DMS114 treated with DMSO at 0.1 percent for 48 hours (cell line): Measurements from ENCODE around the gene COL2A1.

ENCODE experiments used
- DNase-seq: peaks from one replicate; lab custom pipeline; 2025; ENCODE audit not compliant: unreplicated experiment; lab: John Stamatoyannopoulos, UW

COL2A1 gene

DNA sequence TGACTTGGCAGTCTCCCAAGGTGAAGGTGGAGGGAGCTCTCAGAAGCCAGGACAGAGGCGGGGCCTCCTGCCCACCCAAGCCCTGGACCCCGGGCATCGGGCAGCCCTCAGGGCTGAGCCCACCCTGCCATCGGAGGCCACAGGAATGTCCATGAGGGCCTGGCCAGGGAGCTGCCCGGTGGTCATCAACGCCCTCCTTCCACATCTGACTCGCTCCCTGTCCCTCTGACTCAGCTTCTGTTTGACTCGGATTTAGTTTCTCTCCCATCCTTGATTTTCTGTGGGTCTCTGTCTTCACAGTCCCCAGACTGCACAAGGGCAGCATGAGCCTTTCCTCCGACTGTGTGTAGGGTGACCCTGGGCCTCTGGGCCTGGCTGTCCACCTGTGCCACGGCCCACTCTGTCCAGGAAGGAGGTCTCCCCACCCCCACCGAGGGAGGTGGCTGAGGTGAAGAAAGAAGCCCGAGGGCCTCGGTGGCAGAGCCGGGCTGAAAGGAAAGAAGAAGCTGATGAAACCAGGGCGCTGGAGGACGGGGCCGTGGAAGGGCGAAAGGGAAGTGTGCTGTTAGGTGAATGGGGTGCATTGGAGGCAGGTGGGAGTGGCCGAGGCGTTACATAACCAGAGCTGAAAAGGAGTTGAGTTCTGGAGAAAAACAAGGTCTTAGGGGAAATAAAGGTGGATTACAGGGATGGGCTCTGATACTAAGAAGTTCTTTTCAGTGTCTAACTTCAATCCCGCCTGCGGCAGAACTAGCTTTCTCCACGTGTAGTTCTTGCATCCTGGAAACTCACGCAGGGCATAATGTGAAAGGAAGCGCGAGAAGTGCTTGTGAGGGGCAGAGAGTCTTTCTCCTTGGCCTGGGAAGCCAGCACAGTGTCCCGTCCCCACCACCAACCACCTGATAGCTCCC is 57.6 kb downstream of the COL2A1 start:
- no peak for DNase-seq

- DNase-seq = no peak
Observed at GRCh38 chr12:47945341-47945728, 58.9 kb downstream of the COL2A1 start.

GRCh38 chr12:47944685-47945340 is 59.5 kb downstream of the COL2A1 start:
- no peak for DNase-seq

GRCh38 chr12:47943623-47944340 is 60.5 kb downstream of the COL2A1 start:
- DNase-seq = no peak

DNA sequence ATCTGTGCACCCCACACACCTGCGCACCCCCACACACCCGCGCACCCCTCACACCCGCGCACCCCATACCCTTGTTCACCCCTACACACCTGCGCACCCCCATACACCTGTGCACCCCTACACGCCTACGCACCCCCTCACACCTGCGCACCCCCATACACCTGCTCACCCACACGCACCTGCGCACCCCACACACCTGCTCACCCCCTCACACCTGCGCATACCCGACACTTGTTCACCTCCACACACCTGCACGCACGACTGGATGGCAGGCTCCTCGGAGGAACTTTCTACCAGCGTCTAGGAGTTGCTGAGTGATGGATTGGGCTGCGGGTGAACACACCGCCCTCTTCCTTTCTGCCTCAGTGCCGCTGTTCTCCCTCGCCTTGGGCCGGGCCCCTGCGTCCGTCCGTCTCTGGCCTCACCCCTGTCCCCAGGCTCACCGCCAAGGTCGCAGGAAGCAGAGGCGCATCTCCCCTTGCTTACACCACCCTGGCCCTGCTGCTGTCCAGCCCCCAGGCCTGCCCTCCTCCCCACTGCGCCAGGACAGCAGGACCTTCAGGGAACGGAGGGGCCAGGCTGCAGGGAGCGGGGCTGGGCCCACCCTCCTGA is 61.6 kb downstream of the COL2A1 start:
- no peak for DNase-seq

DNA sequence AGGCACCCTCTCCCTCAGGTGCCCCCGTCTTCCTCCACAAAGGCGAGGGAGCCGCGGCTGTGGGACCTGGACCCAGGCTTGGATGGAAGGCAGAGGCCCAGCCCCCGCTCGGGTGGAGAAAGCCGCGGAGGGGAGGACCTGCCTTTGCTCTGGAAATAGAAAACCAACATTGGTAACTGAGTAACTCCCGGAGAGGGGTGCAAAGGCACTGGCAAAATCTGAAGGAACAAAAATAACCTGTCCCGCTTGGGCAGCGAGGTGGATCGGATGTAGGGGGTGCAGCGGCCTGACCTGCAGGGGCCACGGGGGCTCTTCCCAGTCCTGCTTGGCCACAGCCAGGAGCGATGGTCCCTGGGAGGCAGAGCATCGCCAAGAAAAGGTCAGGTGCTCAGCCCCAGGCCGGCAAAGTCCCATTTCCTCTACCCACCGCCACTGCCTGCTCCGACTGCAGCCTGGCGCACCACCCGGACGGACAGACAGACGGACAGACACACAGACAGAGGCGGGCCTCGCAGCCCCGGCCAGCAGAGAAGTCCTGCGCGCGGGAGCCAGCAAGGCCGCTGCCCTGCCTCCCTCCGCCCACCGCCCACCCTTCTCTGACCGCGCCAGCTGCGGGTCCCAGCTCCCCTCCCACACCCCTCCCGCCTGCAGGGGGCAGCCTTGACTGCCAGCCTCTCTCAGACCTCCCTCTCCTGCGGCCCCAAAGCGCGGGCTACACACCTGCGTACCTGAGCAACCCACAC is 62.2 kb downstream of the COL2A1 start:
- DNase-seq = no peak

GRCh38 chr12:47941475-47941780 is 62.8 kb downstream of the COL2A1 start:
- no peak for DNase-seq

DNA sequence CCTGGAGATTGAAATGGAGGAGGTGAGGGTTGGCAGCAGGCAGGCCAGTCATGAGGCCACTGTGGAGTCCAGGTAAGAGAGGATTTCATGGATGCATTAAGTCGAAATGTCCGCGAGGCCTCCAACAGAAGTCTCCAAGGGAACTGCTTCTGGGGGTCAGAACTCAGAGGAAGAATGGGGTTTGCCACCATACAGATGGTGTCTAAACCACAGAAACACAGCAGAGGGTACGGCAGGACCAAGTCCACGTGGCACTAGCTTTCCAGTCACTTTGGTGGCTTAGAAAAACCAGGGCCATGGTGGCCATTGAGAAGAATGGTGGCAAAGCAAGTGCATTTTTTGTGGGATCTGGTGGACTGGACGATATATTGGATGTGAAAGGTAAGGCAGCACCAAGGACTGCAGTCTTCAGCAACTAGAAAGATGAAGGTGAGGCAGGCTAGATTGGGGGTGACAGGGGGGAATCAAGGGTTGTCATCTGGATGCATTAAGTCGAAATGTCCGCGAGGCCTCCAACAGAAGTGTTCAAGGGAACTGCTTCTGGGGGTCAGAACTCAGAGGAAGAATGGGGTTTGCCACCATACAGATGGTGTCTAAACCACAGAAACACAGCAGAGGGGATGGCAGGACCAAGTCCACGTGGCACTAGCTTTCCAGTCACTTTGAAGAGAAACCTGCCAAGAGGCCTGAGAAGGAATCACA is 63.4 kb downstream of the COL2A1 start:
- no peak for DNase-seq

GRCh38 chr12:47939009-47939601 is 65.2 kb downstream of the COL2A1 start:
- no peak for DNase-seq

DNA sequence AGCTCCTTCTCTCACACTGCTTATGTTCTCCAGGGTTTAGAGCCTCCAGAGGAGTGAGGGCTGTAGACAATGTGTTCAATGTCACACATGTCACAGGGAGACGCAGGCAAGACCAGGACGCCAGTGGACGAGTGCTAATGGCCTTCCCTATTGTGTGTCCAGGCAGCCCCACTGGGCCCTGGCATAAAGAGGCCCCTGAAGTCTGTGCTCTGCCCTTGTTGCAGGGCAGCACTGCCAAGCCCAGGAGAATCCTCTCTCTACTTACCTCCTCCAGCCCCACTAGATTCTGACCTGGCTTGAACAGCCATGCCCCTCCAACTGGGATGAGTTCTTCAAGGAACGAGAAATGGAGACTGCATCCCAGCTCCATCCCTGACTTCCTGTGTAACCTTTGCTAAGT is 65.7 kb downstream of the COL2A1 start:
- DNase-seq = no peak

DNA sequence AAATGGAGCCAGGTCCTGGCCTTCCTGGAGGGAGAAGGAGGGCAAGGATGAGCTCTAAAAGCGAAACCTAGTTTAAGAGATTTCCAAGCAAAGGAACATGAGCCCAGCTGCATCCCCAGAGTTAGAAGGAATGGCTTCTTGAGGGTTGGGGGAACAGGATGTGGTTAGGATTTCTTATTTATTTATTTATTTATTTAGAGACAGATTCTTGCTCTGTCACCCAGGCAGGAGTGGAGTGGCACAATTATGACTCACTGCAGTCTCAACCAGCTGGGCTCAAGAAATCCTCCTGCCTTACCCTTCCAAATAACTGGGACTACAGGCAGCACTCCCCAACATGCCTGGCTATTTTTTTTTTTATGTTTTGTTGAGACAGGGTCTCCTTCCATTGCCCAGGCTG is 66.2 kb downstream of the COL2A1 start:
- no peak for DNase-seq

- no peak for DNase-seq
Observed at GRCh38 chr12:47935184-47935583, 69.1 kb downstream of the COL2A1 start.

- DNase-seq = no peak
Observed at GRCh38 chr12:47931187-47931586, 73.1 kb downstream of the COL2A1 start.

DNA sequence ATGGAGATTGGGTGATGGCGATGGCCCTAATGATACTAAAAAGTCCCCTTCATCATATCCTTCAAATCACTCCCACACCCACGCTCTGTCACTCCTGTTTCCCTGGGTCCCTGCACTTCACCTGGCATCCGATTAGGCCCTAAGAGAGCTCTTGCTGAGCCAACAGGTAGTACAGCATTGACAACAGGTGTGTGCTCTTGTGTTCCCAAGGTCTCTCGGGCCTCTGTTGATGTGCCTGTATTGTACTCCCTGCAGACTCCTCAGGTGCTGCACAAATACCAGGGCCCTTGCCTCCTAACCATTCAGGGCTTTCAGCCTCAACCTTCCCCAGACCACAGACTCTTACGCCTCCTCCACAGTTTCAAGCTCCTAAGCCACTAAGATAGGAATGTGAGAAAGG is 73.6 kb downstream of the COL2A1 start:
- no peak for DNase-seq

GRCh38 chr12:47927346-47927745 is 76.9 kb downstream of the COL2A1 start:
- no peak for DNase-seq
